Fibroblast of villous mesenchyme (primary cell): ENCODE data around the gene EEF2. TPM values are rescaled to one million over a fixed set of nuclear protein-coding genes. Genes with fewer than 3 reads are reported as not detected.

Experiments used
- DNase-seq: peaks from one replicate; pipeline ENCODE4 v3.0.0-alpha.2; 2010; ENCODE audit warnings: low read depth
- H3K4me3 ChIP-seq: 2 replicates; pipeline ENCODE4 v1.5.1; 2011; ENCODE audit warnings: low read depth, mild to moderate bottlenecking, low read length
- CTCF ChIP-seq: IDR thresholded peaks from 2 replicates; pipeline ENCODE4 v1.5.1; 2012; ENCODE audit warnings: low read depth, mild to moderate bottlenecking, low read length; ENCODE audit not compliant: insufficient read depth
- total RNA-seq: library from RNA; depleted of rRNA; stranded (reverse); fragments of >200 nt; gene quantifications from 2 replicates; pipeline ENCODE4 v1.2.3, GENCODE V29; 2012

Gene EEF2
- total RNA-seq, 1 donor = 1,932 TPM

GRCh38 chr19:3990815-3991117 lies 5.5 kb upstream of the EEF2 start:
- DNase-seq = no peak
- no peak overlapping the region for H3K4me3 ChIP-seq
- TF ChIP-seq CTCF = no peak

GRCh38 chr19:3987619-3988371 lies 2.5 kb upstream of the EEF2 start:
- peak; percentile 84 for DNase-seq
- H3K4me3 ChIP-seq = peak overlapping the region; percentile 33
- peak; percentile 91 for TF ChIP-seq CTCF

DNA sequence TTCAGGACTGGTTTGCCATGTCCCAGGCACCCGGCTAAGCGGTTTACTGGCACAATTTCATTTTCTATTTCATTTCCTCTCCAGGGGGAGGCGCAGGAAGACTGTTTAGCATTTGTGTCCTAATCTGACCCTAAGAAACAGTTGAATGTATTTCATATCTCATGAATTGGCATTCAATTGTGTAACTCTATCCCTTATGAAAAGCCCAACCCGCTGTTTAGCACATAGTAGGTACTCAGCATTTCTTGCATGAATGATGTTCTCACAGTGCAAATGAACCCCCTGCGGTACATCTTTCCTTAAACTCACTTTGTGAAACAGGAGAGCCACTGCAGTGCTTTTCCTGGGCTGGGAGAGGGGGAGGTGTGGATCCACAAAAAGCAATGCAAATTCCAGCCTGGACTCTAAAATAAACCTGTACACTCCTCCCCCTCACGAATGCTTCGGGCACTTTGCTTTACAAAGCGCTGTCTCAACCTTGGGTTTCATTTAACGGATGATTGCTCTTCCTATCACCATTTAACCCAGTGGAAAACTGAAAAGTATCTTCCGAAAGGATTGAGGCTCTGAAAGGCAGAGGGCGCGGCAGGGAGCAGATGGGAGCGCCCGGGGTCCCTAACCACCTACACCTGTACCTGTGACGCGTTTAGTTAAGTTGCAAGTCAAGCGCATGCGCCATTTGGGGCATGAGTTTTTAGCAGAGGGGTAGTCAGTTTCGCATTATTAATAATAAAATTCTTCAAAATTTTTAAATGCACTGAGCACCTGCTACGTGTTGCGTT lies 1.2 kb upstream of the EEF2 start:
- peak; percentile 61 for TF ChIP-seq CTCF
- peak; percentile 85 for DNase-seq
- peak overlapping the region; percentile 100 for H3K4me3 ChIP-seq

DNA sequence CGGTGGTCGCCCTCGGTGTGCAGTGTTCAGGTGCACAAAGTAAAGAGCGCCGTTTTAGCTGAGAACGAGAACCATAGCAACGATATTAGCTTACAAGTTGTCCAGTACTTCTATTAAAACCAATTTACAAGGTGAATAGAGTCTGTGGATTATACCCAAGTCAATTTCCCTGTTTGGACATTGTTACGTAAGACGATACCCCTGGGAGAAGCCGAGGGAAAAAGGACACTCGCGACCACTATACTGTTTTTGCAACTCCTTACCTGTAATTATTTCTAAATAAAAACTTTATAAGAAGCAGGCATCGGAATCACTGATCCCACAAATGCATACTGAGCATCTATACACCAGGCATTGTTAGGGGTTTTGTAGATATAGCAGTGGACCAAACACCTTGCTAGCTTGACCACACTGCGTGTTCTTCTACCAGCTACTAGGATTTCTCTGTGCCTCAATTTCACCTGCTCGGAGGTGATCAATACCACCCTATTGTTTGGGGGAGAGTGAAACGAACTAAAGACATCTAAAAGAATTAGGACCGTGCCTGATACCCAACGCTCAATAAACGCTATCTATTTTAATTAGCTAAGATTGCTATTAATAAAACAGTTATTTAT lies 488 bp upstream of the EEF2 start:
- H3K4me3 ChIP-seq = peak overlapping the region; percentile 100
- no peak for DNase-seq
- no peak for TF ChIP-seq CTCF

GRCh38 chr19:3984584-3984907 lies 717 bp downstream of the EEF2 start:
- no peak for TF ChIP-seq CTCF
- DNase-seq = no peak
- H3K4me3 ChIP-seq = peak overlapping the region; percentile 100

- no peak for TF ChIP-seq CTCF
- DNase-seq = peak; percentile 60
- peak overlapping the region; percentile 100 for H3K4me3 ChIP-seq
These were observed 1.2 kb downstream of the EEF2 start for GRCh38 chr19:3983936-3984583.
